KMS-11 (cell line): ENCODE measurements around the gene CTDSP1.

Source experiments
- H2AFZ ChIP-seq: fragments of 200-600 bp; sonication (generic); 2 replicates; pipeline ENCODE4 v1.6.1; 2016; ENCODE audit warnings: antibody characterized with exemption, mixed run types, low read depth
- H3K27ac ChIP-seq: fragments of 200-600 bp; sonication (generic); 2 replicates; pipeline ENCODE4 v1.6.1; 2016; ENCODE audit warnings: mild to moderate bottlenecking, mixed run types
- H3K27me3 ChIP-seq: fragments of 200-600 bp; sonication (generic); 2 replicates; pipeline ENCODE4 v1.6.1; 2017; ENCODE audit warnings: mild to moderate bottlenecking, low read depth, mixed run types, moderate library complexity; ENCODE audit not compliant: insufficient read depth
- H3K36me3 ChIP-seq: fragments of 200-600 bp; sonication (generic); 2 replicates; pipeline ENCODE4 v1.6.1; 2017; ENCODE audit warnings: mild to moderate bottlenecking, mixed run types; ENCODE audit not compliant: insufficient read depth
- H3K4me1 ChIP-seq: fragments of 200-600 bp; sonication (generic); 2 replicates; pipeline ENCODE4 v1.6.1; 2016; ENCODE audit warnings: mild to moderate bottlenecking, low read depth, mixed run types; ENCODE audit not compliant: poor library complexity, severe bottlenecking
- H3K4me2 ChIP-seq: fragments of 200-600 bp; sonication (generic); 2 replicates; pipeline ENCODE4 v1.7.0; 2016; ENCODE audit warnings: mild to moderate bottlenecking, mixed run types
- H3K4me3 ChIP-seq: fragments of 200-600 bp; sonication (generic); IDR thresholded peaks from 2 replicates; pipeline ENCODE4 v1.6.1; 2017; ENCODE audit warnings: low read depth, low read length, mixed read lengths; ENCODE audit not compliant: insufficient read depth
- H3K79me2 ChIP-seq: fragments of 200-600 bp; sonication (generic); 2 replicates; pipeline ENCODE4 v1.6.1; 2016; ENCODE audit warnings: low read depth, mixed run types; ENCODE audit not compliant: insufficient read depth
- H3K9ac ChIP-seq: fragments of 200-600 bp; sonication (generic); 2 replicates; pipeline ENCODE4 v1.6.1; 2016; ENCODE audit warnings: mild to moderate bottlenecking, mixed run types
- H4K20me1 ChIP-seq: fragments of 200-600 bp; sonication (generic); 2 replicates; pipeline ENCODE4 v1.6.1; 2016; ENCODE audit warnings: mild to moderate bottlenecking, mixed run types; ENCODE audit not compliant: insufficient read depth
- TF ChIP-seq, protein P1 (sequence below): fragments of 200-600 bp; sonication (generic); conservative IDR thresholded peaks from 2 replicates; pipeline ENCODE4 v1.6.1; 2017; ENCODE audit warnings: low read depth, mild to moderate bottlenecking, antibody characterized with exemption, low read length, moderate library complexity, mixed read lengths

Gene CTDSP1

DNA sequence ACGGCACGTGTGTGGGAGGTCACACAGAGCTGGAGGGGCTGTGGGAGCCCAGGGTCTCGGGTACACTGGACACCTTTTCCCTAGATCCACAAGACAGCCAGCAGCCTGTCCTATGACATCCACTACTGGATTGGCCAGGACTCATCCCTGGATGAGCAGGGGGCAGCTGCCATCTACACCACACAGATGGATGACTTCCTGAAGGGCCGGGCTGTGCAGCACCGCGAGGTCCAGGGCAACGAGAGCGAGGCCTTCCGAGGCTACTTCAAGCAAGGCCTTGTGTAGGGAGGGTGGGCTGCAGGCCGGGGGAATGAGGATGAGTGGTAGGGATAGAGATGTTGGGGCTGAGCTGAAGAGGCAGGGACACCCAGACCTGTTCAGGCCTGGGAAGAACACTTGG lies 25.9 kb downstream of the CTDSP1 start:
- H3K27me3 ChIP-seq = no peaks in the 10 kb centered on the region
- no peak overlapping the region for H3K27ac ChIP-seq
- no peak overlapping the region for H2AFZ ChIP-seq
- TF ChIP-seq, protein P1, sequence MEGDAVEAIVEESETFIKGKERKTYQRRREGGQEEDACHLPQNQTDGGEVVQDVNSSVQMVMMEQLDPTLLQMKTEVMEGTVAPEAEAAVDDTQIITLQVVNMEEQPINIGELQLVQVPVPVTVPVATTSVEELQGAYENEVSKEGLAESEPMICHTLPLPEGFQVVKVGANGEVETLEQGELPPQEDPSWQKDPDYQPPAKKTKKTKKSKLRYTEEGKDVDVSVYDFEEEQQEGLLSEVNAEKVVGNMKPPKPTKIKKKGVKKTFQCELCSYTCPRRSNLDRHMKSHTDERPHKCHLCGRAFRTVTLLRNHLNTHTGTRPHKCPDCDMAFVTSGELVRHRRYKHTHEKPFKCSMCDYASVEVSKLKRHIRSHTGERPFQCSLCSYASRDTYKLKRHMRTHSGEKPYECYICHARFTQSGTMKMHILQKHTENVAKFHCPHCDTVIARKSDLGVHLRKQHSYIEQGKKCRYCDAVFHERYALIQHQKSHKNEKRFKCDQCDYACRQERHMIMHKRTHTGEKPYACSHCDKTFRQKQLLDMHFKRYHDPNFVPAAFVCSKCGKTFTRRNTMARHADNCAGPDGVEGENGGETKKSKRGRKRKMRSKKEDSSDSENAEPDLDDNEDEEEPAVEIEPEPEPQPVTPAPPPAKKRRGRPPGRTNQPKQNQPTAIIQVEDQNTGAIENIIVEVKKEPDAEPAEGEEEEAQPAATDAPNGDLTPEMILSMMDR = no peak
- H3K79me2 ChIP-seq = no peaks in the 10 kb centered on the region
- no peaks in the 10 kb centered on the region for H3K4me1 ChIP-seq
- H3K4me2 ChIP-seq = no peak overlapping the region
- no peaks in the 10 kb centered on the region for H4K20me1 ChIP-seq
- H3K9ac ChIP-seq = no peak overlapping the region
- H3K36me3 ChIP-seq = no peaks in the 10 kb centered on the region
- H3K4me3 ChIP-seq = no peak overlapping the region

DNA sequence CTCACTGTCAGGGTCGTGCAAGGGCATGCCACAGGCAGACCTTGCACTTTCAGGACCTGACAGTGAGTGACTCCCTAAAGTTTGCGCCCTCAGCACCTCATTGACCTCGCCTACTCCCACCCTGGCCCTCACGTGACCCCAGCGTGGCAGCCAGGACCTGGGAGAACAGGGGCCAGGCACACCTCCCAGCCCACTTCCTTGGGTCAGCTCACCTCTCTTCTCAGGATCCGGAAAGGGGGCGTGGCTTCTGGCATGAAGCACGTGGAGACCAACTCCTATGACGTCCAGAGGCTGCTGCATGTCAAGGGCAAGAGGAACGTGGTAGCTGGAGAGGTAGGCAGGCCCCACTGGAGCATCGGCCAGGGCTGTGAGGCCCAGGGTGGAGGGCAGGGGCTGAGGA lies 28.1 kb downstream of the CTDSP1 start:
- H3K4me2 ChIP-seq = no peak overlapping the region
- H3K9ac ChIP-seq = no peak overlapping the region
- H3K79me2 ChIP-seq = no peaks in the 10 kb centered on the region
- no peaks in the 10 kb centered on the region for H3K36me3 ChIP-seq
- H3K4me3 ChIP-seq = no peak overlapping the region
- H3K27ac ChIP-seq = no peak overlapping the region
- no peak overlapping the region for H2AFZ ChIP-seq
- no peaks in the 10 kb centered on the region for H4K20me1 ChIP-seq
- TF ChIP-seq, protein P1 = no peak
- no peaks in the 10 kb centered on the region for H3K27me3 ChIP-seq
- no peaks in the 10 kb centered on the region for H3K4me1 ChIP-seq

DNA sequence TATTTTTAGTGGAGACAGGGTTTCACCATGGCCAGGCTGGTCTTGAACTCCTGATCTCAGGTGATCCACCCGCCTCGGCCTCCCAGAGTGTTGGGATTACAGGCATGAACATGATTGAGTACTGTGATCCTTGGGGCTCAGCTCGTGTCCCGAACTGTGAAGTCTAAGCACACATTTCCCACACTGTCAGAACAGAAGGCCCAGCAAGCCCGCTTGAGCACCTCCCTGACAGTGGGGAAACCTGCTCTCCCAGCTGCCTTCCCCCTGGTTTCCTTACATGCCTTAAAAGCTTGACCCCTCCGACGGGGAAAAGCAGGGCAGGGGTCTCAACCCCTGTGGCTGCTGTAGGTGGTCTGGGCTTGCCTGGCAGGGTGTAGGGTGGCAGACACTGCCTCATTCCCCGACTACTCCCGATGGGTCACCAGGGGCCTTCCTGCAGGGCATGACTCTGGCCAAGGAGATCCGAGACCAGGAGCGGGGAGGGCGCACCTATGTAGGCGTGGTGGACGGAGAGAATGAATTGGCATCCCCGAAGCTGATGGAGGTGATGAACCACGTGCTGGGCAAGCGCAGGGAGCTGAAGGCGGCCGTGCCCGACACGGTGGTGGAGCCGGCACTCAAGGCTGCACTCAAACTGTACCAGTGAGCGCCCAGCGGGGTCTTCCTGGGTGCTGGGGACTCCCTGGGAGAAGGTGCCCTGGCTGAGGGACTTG lies 29.3 kb downstream of the CTDSP1 start:
- TF ChIP-seq, protein P1 = no peak
- H3K9ac ChIP-seq = no peak overlapping the region
- no peaks in the 10 kb centered on the region for H3K79me2 ChIP-seq
- no peak overlapping the region for H3K27ac ChIP-seq
- no peaks in the 10 kb centered on the region for H3K36me3 ChIP-seq
- no peak overlapping the region for H3K4me2 ChIP-seq
- no peaks in the 10 kb centered on the region for H4K20me1 ChIP-seq
- no peaks in the 10 kb centered on the region for H3K27me3 ChIP-seq
- no peaks in the 10 kb centered on the region for H3K4me1 ChIP-seq
- no peak overlapping the region for H2AFZ ChIP-seq
- H3K4me3 ChIP-seq = no peak overlapping the region

DNA sequence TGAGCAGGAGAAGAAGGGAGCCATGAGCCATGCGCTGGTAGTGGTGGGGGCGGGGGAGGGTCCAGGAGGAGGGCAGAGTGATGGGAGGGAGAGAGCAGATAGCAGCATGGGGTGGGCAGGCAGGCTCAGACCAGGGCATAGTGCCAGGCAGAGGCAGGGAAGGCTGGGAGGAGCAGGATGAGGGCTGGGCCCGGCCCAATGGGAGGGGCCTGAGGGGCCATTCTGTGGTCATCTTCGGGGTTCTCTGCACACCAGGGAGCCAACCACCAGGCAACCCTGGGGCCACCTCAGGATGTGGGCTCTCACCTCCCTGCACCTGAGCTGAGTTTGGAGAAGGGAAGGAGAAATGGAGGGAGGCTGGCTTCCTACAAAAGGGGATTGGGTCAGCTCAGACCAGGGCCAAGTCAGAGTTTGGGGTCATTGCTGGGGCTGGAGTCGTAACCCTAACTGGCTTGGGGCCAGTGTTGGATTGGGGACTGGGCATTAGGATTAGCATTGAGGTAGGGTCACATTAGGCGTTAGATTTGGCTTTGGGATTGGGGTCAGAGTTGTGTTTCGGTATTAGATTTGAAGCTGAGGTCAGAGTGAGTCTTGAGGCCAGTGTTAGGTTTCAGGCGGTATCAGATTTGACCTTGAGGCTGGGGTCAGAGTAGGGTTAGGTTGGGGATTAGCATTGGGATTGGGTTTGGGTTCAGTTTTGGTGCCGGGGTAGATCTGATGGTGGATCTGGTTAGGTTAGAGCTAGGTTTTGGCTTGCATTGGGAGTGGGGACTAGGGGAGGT lies 30.4 kb downstream of the CTDSP1 start:
- no peaks in the 10 kb centered on the region for H3K79me2 ChIP-seq
- H2AFZ ChIP-seq = no peak overlapping the region
- no peaks in the 10 kb centered on the region for H3K36me3 ChIP-seq
- no peaks in the 10 kb centered on the region for H4K20me1 ChIP-seq
- TF ChIP-seq, protein P1 = no peak
- no peak overlapping the region for H3K4me3 ChIP-seq
- no peak overlapping the region for H3K9ac ChIP-seq
- no peak overlapping the region for H3K27ac ChIP-seq
- no peaks in the 10 kb centered on the region for H3K4me1 ChIP-seq
- no peaks in the 10 kb centered on the region for H3K27me3 ChIP-seq
- no peak overlapping the region for H3K4me2 ChIP-seq
